GM12878 (cell line): ENCODE results near the gene STX8.

Experiments
- CBX3 ChIP-seq: fragments of 200-600 bp; sonication (generic); IDR thresholded peaks from 2 replicates; pipeline ENCODE4 v1.6.1; 2016; ENCODE audit warnings: low read depth, borderline replicate concordance
- CTCF ChIP-seq, 3 experiments: IDR thresholded peaks in 2 of 3; conservative IDR thresholded peaks in 1 of 3; 2 replicates each; pipeline ENCODE4 v1.5.1; 2011; ENCODE audit warnings: low read depth in 3 of 3, low read length in 3 of 3, mild to moderate bottlenecking in 3 of 3, control low read depth in 2 of 3, moderate library complexity in 2 of 3, inconsistent platforms in 1 of 3, mixed read lengths in 1 of 3; ENCODE audit not compliant: control insufficient read depth in 2 of 3, insufficient read depth in 1 of 3; ENCODE audit errors: extremely low read depth in 1 of 3
- GABPA ChIP-seq: IDR thresholded peaks from 2 replicates; pipeline ENCODE4 v1.6.1; 2014; ENCODE audit warnings: antibody characterized with exemption, low read depth, mild to moderate bottlenecking, inconsistent platforms
- POLR2AphosphoS5 ChIP-seq: IDR thresholded peaks from 2 replicates; pipeline ENCODE4 v1.6.1; 2011; ENCODE audit warnings: mild to moderate bottlenecking, low read length, inconsistent platforms
- TAF1 ChIP-seq: IDR thresholded peaks from 2 replicates; pipeline ENCODE4 v1.6.1; 2011; ENCODE audit warnings: mild to moderate bottlenecking, low read depth, low read length, borderline replicate concordance
- TF ChIP-seq, protein P1 (sequence below): fragments of 450-650 bp; IDR thresholded peaks from 2 replicates; pipeline ENCODE4 v1.6.1; 2018; ENCODE audit warnings: mild to moderate bottlenecking, low read depth, moderate library complexity; ENCODE audit not compliant: partially characterized antibody

- TF ChIP-seq CTCF (IDR thresholded peaks at IDR 0.05 in 2 of 3, conservative IDR thresholded peaks at IDR 0.05 in 1 of 3; ENCODE audit: control insufficient read depth in 2 of 3, extremely low read depth in 1 of 3, insufficient read depth in 1 of 3, low read depth in 3 of 3, low read length in 3 of 3), result no peak
- no peak for TF ChIP-seq CBX3
- TF ChIP-seq TAF1, result no peak
- TF ChIP-seq GABPA, result no peak
- TF ChIP-seq, protein P1, sequence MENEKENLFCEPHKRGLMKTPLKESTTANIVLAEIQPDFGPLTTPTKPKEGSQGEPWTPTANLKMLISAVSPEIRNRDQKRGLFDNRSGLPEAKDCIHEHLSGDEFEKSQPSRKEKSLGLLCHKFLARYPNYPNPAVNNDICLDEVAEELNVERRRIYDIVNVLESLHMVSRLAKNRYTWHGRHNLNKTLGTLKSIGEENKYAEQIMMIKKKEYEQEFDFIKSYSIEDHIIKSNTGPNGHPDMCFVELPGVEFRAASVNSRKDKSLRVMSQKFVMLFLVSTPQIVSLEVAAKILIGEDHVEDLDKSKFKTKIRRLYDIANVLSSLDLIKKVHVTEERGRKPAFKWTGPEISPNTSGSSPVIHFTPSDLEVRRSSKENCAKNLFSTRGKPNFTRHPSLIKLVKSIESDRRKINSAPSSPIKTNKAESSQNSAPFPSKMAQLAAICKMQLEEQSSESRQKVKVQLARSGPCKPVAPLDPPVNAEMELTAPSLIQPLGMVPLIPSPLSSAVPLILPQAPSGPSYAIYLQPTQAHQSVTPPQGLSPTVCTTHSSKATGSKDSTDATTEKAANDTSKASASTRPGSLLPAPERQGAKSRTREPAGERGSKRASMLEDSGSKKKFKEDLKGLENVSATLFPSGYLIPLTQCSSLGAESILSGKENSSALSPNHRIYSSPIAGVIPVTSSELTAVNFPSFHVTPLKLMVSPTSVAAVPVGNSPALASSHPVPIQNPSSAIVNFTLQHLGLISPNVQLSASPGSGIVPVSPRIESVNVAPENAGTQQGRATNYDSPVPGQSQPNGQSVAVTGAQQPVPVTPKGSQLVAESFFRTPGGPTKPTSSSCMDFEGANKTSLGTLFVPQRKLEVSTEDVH, result no peak
- TF ChIP-seq POLR2AphosphoS5, result no peak
Measured at GRCh38 chr17:9456330-9456729, 119.3 kb downstream of the STX8 start.
